WTC11 (cell line): Measurements from ENCODE around the gene MRPL24. TPM values are rescaled to one million over a fixed set of nuclear protein-coding genes. Genes with fewer than 3 reads are reported as not detected.

Experiments used
- ATAC-seq: fragments of 200-7000 bp; cut with Tn5 transposase; 2 replicates; pipeline ENCODE4 v1.10.0; 2021; ENCODE audit warnings: mild to moderate bottlenecking, moderate library complexity
- CTCF ChIA-PET: fragments of 300-600 bp; sonication (Branson Sonifier 250); formaldehyde crosslinking; loops from one replicate; lab custom pipeline; 2021; ENCODE audit warnings: antibody characterized with exemption; lab: Charles Lee
- POLR2A ChIA-PET: fragments of 350-600 bp; sonication (Branson Sonifier 250); formaldehyde crosslinking; loops from one replicate; lab custom pipeline; 2021; ENCODE audit warnings: antibody characterized with exemption; lab: Charles Lee
- DNase-seq: peaks from one replicate; pipeline ENCODE4 v3.0.0; 2021; ENCODE audit warnings: low spot score
- H3K27ac Mint-ChIP-seq: 2 replicates; pipeline ENCODE4 v1.8.0; 2021; ENCODE audit warnings: mixed read lengths
- H3K27me3 Mint-ChIP-seq: 2 replicates; pipeline ENCODE4 v1.8.0; 2021; ENCODE audit warnings: low read depth, mild to moderate bottlenecking, moderate library complexity, mixed read lengths
- H3K36me3 Mint-ChIP-seq: 2 replicates; pipeline ENCODE4 v1.8.0; 2021; ENCODE audit warnings: mixed read lengths
- H3K4me1 Mint-ChIP-seq: 2 replicates; pipeline ENCODE4 v1.8.0; 2022; ENCODE audit warnings: mixed read lengths
- H3K4me3 Mint-ChIP-seq: 2 replicates; pipeline ENCODE4 v1.8.0; 2021; ENCODE audit warnings: mild to moderate bottlenecking, moderate library complexity, mixed read lengths
- H3K9me3 Mint-ChIP-seq: 2 replicates; pipeline ENCODE4 v1.8.0; 2021; ENCODE audit warnings: mixed read lengths
- ARID4B ChIP-seq: sonication (generic); formaldehyde crosslinking; IDR thresholded peaks from 2 replicates; pipeline ENCODE4 v1.8.0; 2023; ENCODE audit warnings: missing genetic modification reagents, mild to moderate bottlenecking, borderline replicate concordance
- ATF3 ChIP-seq: sonication (generic); formaldehyde crosslinking; conservative IDR thresholded peaks from 2 replicates; pipeline ENCODE4 v1.8.1; 2022; ENCODE audit warnings: mild to moderate bottlenecking, missing genetic modification reagents
- CREB1 ChIP-seq: sonication (generic); formaldehyde crosslinking; IDR thresholded peaks from 2 replicates; pipeline ENCODE4 v1.8.0; 2023; ENCODE audit warnings: mild to moderate bottlenecking, missing genetic modification reagents
- E2F5 ChIP-seq: sonication (generic); formaldehyde crosslinking; IDR thresholded peaks from 2 replicates; pipeline ENCODE4 v1.8.1; 2022; ENCODE audit warnings: mild to moderate bottlenecking, moderate library complexity, missing genetic modification reagents
- ELF4 ChIP-seq: sonication (generic); formaldehyde crosslinking; IDR thresholded peaks from 2 replicates; pipeline ENCODE4 v1.8.1; 2022; ENCODE audit warnings: low read depth, mild to moderate bottlenecking, moderate library complexity, missing genetic modification reagents
- ERG ChIP-seq: fragments of 250-450 bp; sonication (Bioruptor Pico); IDR thresholded peaks from 2 replicates; pipeline ENCODE4 v1.8.0; 2021; ENCODE audit warnings: mild to moderate bottlenecking
- MAX ChIP-seq: sonication (generic); formaldehyde crosslinking; IDR thresholded peaks from 2 replicates; pipeline ENCODE4 v1.8.0; 2022; ENCODE audit warnings: mild to moderate bottlenecking, missing genetic modification reagents
- NR2C2 ChIP-seq: sonication (generic); formaldehyde crosslinking; IDR thresholded peaks from 2 replicates; pipeline ENCODE4 v1.8.0; 2022; ENCODE audit warnings: mild to moderate bottlenecking, missing genetic modification reagents
- PRDM15 ChIP-seq: sonication (generic); formaldehyde crosslinking; IDR thresholded peaks from 2 replicates; pipeline ENCODE4 v1.8.0; 2022; ENCODE audit warnings: missing genetic modification reagents
- RELA ChIP-seq: sonication (generic); formaldehyde crosslinking; IDR thresholded peaks from 2 replicates; pipeline ENCODE4 v1.8.1; 2022; ENCODE audit warnings: missing genetic modification reagents, mild to moderate bottlenecking, borderline replicate concordance
- RORB ChIP-seq: fragments of 250-450 bp; sonication (Bioruptor Pico); IDR thresholded peaks from 2 replicates; pipeline ENCODE4 v1.9.0; 2021; ENCODE audit warnings: mild to moderate bottlenecking
- ZBTB21 ChIP-seq: sonication (generic); formaldehyde crosslinking; IDR thresholded peaks from 2 replicates; pipeline ENCODE4 v1.8.1; 2023; ENCODE audit warnings: mild to moderate bottlenecking, missing genetic modification reagents, borderline replicate concordance
- ZNF416 ChIP-seq: fragments of 250-450 bp; sonication (Bioruptor Pico); IDR thresholded peaks from 2 replicates; pipeline ENCODE4 v1.9.0; 2021; ENCODE audit warnings: mild to moderate bottlenecking, inconsistent platforms
- ZNF532 ChIP-seq: fragments of 250-450 bp; sonication (Bioruptor Pico); IDR thresholded peaks from 2 replicates; pipeline ENCODE4 v1.9.0; 2021; ENCODE audit warnings: mild to moderate bottlenecking, borderline replicate concordance
- ZNF671 ChIP-seq: fragments of 250-450 bp; sonication (Bioruptor Pico); IDR thresholded peaks from 2 replicates; pipeline ENCODE4 v1.8.0; 2021; ENCODE audit warnings: mild to moderate bottlenecking
- ZSCAN18 ChIP-seq: fragments of 250-450 bp; sonication (Bioruptor Pico); IDR thresholded peaks from 2 replicates; pipeline ENCODE4 v2.1.2; 2022; ENCODE audit warnings: mild to moderate bottlenecking, moderate library complexity
- total RNA-seq: library from RNA; stranded (reverse); gene quantifications from 3 replicates; pipeline ENCODE4 v1.2.3, GENCODE V29; 2021

MRPL24 gene
- total RNA-seq, 1 experiment from 2014 or later: 35.2 TPM

GRCh38 chr1:156785458-156785857, 44.6 kb upstream of the MRPL24 start:
- Mint-ChIP-seq H3K27ac (no peak overlapping the region), H3K27me3 (no peaks in the 10 kb centered on the region), H3K4me1 (no peaks in the 10 kb centered on the region), H3K4me3 (no peak overlapping the region), H3K36me3 (peaks cover 58% of the 10 kb centered on the region), H3K9me3 (no peaks in the 10 kb centered on the region)
- ChIA-PET POLR2A (no interaction called here), CTCF (interaction anchor here (0.6 to 1.9 kb wide), 5 partner anchors 60 to 101 kb away, joined by 3 to 7 read pairs (median 4); partner anchors contain the start of gene INSRR)
- DNase-seq: no peak
- TF ChIP-seq ZNF671 (CRISPR knock-in tag): no peak
- no peak for ATAC-seq

- DNase-seq: no peak
- no peak for ATAC-seq
- TF ChIP-seq ELF4 (no peak), NR2C2 (CRISPR knock-in tag) (no peak), PRDM15 (no peak), RELA (CRISPR knock-in tag) (no peak), ZNF416 (no peak), ATF3 (CRISPR knock-in tag) (no peak), ZNF532 (CRISPR knock-in tag) (no peak), CREB1 (no peak), RORB (no peak), E2F5 (CRISPR knock-in tag) (no peak), ERG (no peak), MAX (CRISPR knock-in tag) (no peak), ARID4B (CRISPR knock-in tag) (no peak), ZSCAN18 (CRISPR knock-in tag) (no peak), ZBTB21 (CRISPR knock-in tag) (no peak)
- POLR2A ChIA-PET: no interaction called here
- Mint-ChIP-seq H3K4me3 (no peak overlapping the region), H3K27me3 (no peaks in the 10 kb centered on the region), H3K9me3 (no peaks in the 10 kb centered on the region), H3K27ac (no peak overlapping the region), H3K4me1 (no peaks in the 10 kb centered on the region), H3K36me3 (peaks cover 37% of the 10 kb centered on the region)
- CTCF ChIA-PET: interaction anchor here (1.1 kb wide), 2 partner anchors 78 to 154 kb away, joined by 3 read pairs; no protein-coding TSS in a partner anchor
Observed at GRCh38 chr1:156781585-156782186, 40.8 kb upstream of the MRPL24 start.
